Muscle layer of duodenum (tissue), 2 donors: ENCODE data around the gene CXCL12.
A peak's percentile ranks its signal among the peaks of the same experiment; 100 is the strongest.

Experiments
- H3K27ac ChIP-seq: one replicate; pipeline ENCODE4 v1.7.0; 2013; ENCODE audit warnings: mild to moderate bottlenecking, low read length
- H3K27me3 ChIP-seq: one replicate; pipeline ENCODE4 v1.7.0; 2013; ENCODE audit warnings: low read depth, mild to moderate bottlenecking, control low read depth, low read length
- H3K36me3 ChIP-seq, 2 donors: one replicate each; pipeline ENCODE4 v1.7.0; 2013; ENCODE audit warnings: low read length in 2 of 2, control low read depth in 1 of 2, mild to moderate bottlenecking in 1 of 2; ENCODE audit not compliant: insufficient read depth in 2 of 2, control insufficient read depth in 1 of 2
- H3K4me1 ChIP-seq, 2 donors: one replicate each; pipeline ENCODE4 v1.7.0; 2013; ENCODE audit warnings: low read length in 2 of 2, mild to moderate bottlenecking in 2 of 2, control low read depth in 1 of 2, moderate library complexity in 1 of 2; ENCODE audit not compliant: insufficient read depth in 2 of 2, control insufficient read depth in 1 of 2
- H3K4me3 ChIP-seq, 2 donors: one replicate each; pipeline ENCODE4 v1.7.0; 2013; ENCODE audit warnings: low read length in 2 of 2, low read depth in 1 of 2, mild to moderate bottlenecking in 1 of 2
- H3K9me3 ChIP-seq, 2 donors: one replicate each; pipeline ENCODE4 v1.7.0; 2013; ENCODE audit warnings: low read length in 2 of 2, control low read depth in 1 of 2, mild to moderate bottlenecking in 1 of 2; ENCODE audit not compliant: control insufficient read depth in 1 of 2
- donor health status: healthy.

The CXCL12 gene

GRCh38 chr10:44385026-44385695 lies at the start of gene CXCL12:
TSS of gene CXCL12 (minus strand) at chr10:44385097. CDS start at chr10:44385005, 92 bp downstream.
- no peaks in the 10 kb centered on the region for H3K9me3 ChIP-seq
- no peaks in the 10 kb centered on the region for H3K27me3 ChIP-seq
- no peaks in the 10 kb centered on the region for H3K36me3 ChIP-seq
- no peak within 1 kb of the TSS for H3K27ac ChIP-seq
- peaks cover 0 to 18% of the 10 kb centered on the region in 2 donors for H3K4me1 ChIP-seq
- H3K4me3 ChIP-seq, result peak within 1 kb of the TSS; percentile 62 to 77

- Histone ChIP-seq H3K36me3 (no peaks in the 10 kb centered on the region), H3K27ac (no peak overlapping the region), H3K27me3 (no peaks in the 10 kb centered on the region), H3K4me3 (no peak overlapping the region), H3K9me3 (peaks cover 0 to 3% of the 10 kb centered on the region in 2 donors), H3K4me1 (no peaks in the 10 kb centered on the region)
Measured at GRCh38 chr10:44427479-44427878, 42.6 kb upstream of the CXCL12 start.

DNA sequence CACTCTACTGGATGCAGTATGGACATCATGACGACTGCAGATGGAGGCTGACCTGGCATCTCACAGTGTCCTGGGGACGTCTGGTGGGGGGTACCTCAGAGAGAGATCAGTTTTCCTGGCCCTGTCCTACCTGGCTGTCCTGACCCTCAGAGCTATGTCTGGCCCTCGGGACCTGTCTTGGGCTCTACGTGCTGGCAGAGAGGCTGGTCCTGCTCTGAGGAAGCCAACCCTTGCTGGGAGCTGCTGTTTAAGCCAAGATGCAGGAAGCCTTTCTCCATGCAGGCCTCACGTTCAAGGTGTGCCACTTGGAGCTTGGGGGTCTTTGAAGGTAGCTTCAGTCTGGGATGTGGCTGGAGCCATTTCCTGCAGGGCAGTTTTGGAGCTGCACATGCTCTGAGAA lies 42.1 kb upstream of the CXCL12 start:
- no peak overlapping the region for H3K27ac ChIP-seq
- no peaks in the 10 kb centered on the region for H3K36me3 ChIP-seq
- H3K27me3 ChIP-seq, result no peaks in the 10 kb centered on the region
- no peaks in the 10 kb centered on the region for H3K9me3 ChIP-seq
- no peaks in the 10 kb centered on the region for H3K4me1 ChIP-seq
- no peak overlapping the region for H3K4me3 ChIP-seq

GRCh38 chr10:44426247-44427034 lies 41.5 kb upstream of the CXCL12 start:
- no peaks in the 10 kb centered on the region for H3K9me3 ChIP-seq
- no peaks in the 10 kb centered on the region for H3K4me1 ChIP-seq
- no peak overlapping the region for H3K4me3 ChIP-seq
- no peaks in the 10 kb centered on the region for H3K27me3 ChIP-seq
- no peak overlapping the region for H3K27ac ChIP-seq
- H3K36me3 ChIP-seq, result no peaks in the 10 kb centered on the region

DNA sequence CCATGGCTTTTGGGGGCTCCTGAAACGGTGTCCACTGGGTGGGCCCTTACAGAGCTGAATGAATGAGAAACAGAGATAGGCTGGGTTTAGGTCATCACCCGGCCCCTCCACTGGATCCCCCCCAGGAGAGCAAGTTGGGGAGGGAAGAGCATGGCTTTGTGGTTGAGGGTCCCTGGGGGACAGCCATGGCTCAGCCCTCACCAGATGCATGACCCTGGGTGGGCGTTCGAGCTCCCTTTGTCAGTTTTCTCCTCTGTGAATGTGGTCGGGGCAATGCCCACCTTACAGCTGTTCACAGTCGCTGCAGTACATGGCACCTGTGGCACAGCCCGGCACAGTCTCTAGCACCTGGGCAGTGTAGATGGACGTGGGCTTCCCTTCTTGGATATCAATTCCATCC lies 40.6 kb upstream of the CXCL12 start:
- Histone ChIP-seq H3K27me3 (no peaks in the 10 kb centered on the region), H3K36me3 (no peaks in the 10 kb centered on the region), H3K4me3 (no peak overlapping the region), H3K4me1 (no peaks in the 10 kb centered on the region), H3K9me3 (no peaks in the 10 kb centered on the region), H3K27ac (no peak overlapping the region)

GRCh38 chr10:44424957-44425356 lies 40.1 kb upstream of the CXCL12 start:
- no peaks in the 10 kb centered on the region for H3K9me3 ChIP-seq
- H3K4me3 ChIP-seq, result no peak overlapping the region
- H3K27ac ChIP-seq, result no peak overlapping the region
- no peaks in the 10 kb centered on the region for H3K36me3 ChIP-seq
- H3K27me3 ChIP-seq, result no peaks in the 10 kb centered on the region
- H3K4me1 ChIP-seq, result no peaks in the 10 kb centered on the region

- no peak overlapping the region for H3K4me3 ChIP-seq
Measured at GRCh38 chr10:44424298-44424697, 39.4 kb upstream of the CXCL12 start.

GRCh38 chr10:44422570-44423101 lies 37.7 kb upstream of the CXCL12 start:
- Histone ChIP-seq H3K4me3 (no peak overlapping the region), H3K9me3 (no peaks in the 10 kb centered on the region), H3K27ac (no peak overlapping the region), H3K36me3 (no peaks in the 10 kb centered on the region), H3K4me1 (no peaks in the 10 kb centered on the region), H3K27me3 (no peaks in the 10 kb centered on the region)

More at GRCh38 chr10:44424298-44424697, 39.4 kb upstream of the CXCL12 start:
- H3K27ac ChIP-seq, result no peak overlapping the region
- H3K9me3 ChIP-seq, result no peaks in the 10 kb centered on the region
- H3K4me1 ChIP-seq, result no peaks in the 10 kb centered on the region
- H3K36me3 ChIP-seq, result no peaks in the 10 kb centered on the region
- no peaks in the 10 kb centered on the region for H3K27me3 ChIP-seq

DNA sequence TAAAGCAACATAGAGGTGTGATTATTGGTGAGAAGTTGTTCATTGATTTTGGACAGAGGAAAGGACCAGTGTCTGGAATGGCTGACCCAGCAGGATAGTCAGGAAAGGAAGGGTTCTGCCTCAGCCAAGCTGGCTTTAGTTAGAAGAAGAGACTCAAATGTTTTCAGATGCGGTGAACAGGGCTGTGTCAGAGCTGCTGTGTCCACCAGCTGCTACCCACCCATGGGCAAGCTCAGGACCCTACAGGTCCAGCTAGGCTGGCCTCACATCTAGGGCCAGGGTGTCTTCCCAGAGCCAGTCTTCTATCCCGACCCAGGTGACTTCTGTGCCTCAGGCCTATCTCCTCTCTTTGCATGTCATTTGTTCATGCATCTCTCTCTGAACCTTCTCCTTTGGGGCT lies 37.3 kb upstream of the CXCL12 start:
- no peaks in the 10 kb centered on the region for H3K9me3 ChIP-seq
- H3K27me3 ChIP-seq, result no peaks in the 10 kb centered on the region
- H3K4me3 ChIP-seq, result no peak overlapping the region
- H3K4me1 ChIP-seq, result no peaks in the 10 kb centered on the region
- H3K27ac ChIP-seq, result no peak overlapping the region
- no peaks in the 10 kb centered on the region for H3K36me3 ChIP-seq

DNA sequence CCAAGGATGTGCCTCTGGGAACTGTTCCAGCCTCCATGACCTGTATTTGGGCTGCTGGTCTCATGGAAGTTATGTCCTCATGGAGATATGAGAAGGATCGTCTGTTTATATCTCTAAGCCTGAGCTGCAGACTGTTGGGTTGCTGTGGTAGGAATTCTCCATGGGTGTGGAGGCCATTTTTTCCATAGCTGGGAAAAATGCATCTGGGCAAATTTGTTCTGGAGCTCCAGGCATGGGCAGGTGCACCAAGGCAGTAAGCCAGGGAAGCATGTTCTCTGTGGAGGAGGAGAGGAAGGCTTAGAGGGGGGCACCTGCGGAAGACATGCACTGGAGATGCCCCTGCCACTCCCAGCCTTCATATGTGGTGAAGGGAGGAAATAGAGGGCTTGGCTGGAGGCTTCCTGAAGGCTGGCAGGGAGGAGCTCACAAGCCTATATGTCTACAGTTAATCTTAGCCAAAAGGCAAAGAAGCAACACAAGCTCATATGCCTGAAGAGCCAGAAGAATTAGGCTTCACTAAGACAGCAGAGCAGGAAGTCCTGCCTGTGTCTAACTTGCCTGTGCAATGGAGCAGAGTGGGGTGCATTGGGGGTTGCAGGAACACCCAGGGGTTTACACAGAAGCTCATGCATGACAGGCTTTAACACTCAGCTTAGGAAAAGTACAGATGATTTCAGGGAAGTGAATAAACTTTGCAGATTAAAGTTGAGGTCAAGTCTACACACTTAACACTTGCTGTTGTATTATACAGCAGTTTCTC lies 35.1 kb upstream of the CXCL12 start:
- no peak overlapping the region for H3K27ac ChIP-seq
- no peak overlapping the region for H3K4me3 ChIP-seq
- no peaks in the 10 kb centered on the region for H3K4me1 ChIP-seq

GRCh38 chr10:44418637-44419036 lies 33.7 kb upstream of the CXCL12 start:
- Histone ChIP-seq H3K27ac (no peak overlapping the region), H3K9me3 (peaks cover 0 to 7% of the 10 kb centered on the region in 2 donors), H3K27me3 (no peaks in the 10 kb centered on the region), H3K4me1 (no peaks in the 10 kb centered on the region), H3K4me3 (no peak overlapping the region), H3K36me3 (no peaks in the 10 kb centered on the region)

More for the DNA sequence above, 35.1 kb upstream of the CXCL12 start:
- Histone ChIP-seq H3K36me3 (no peaks in the 10 kb centered on the region), H3K27me3 (no peaks in the 10 kb centered on the region), H3K9me3 (peaks cover 0 to 6% of the 10 kb centered on the region in 2 donors)
